Hepatocyte (in vitro differentiated cells): ENCODE data around the gene ZNF689.

Source experiments
- CTCF ChIP-seq: fragments of 200-600 bp; sonication (generic); IDR thresholded peaks from 2 replicates; pipeline ENCODE4 v1.5.1; 2016; ENCODE audit warnings: antibody characterized with exemption, mild to moderate bottlenecking; ENCODE audit not compliant: poor library complexity
- EZH2 ChIP-seq: fragments of 200-600 bp; sonication (generic); IDR thresholded peaks from 2 replicates; pipeline ENCODE4 v1.6.1; 2016; ENCODE audit warnings: antibody characterized with exemption, mild to moderate bottlenecking, borderline replicate concordance
- EZH2phosphoT487 ChIP-seq: fragments of 200-600 bp; sonication (generic); IDR thresholded peaks from one replicate; pipeline ENCODE4 v1.6.1; 2018; ENCODE audit warnings: antibody characterized with exemption, mild to moderate bottlenecking, low read depth, moderate library complexity; ENCODE audit not compliant: unreplicated experiment, severe bottlenecking

DNA sequence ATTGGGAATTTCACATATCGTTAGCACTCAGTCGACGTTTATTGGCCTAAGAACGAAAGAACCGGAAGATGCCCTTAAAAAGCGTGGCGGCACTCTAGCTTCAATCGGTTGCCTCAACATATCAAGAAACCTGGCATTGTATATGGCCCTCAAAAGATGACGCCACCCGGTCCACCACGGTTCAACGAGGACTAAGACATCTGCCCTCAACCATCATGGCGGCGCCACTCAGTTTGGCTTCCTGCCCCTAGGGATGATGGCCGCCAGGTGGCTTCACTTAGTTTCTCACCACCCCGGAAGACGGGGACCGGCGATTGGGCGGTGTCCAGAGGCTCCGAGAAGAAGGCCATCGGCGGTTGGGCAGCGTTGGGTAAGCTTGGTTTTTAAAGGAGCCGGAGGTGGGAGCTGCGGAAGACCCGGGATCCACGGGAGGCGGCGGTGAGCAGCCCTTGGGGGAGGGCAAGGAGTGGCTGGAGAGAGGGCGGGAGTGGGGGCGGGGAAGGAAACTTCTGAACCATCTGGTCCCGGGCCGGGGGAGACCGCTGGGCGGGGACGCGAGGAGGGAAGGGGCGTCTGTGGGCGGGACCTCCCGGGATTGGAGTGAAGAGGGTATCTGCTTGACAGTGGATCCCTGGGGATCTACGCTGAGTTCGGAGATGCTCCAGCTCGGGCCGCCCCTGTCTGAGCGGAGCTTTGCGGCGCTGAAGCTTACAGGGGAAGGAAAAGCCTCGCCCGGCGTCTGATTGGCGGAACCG, 40.4 kb upstream of the ZNF689 start, which contains the start of gene PRR14:
- TF ChIP-seq CTCF (no peak), EZH2 (no peak), EZH2phosphoT487 (no peak)
